ENCODE data around the gene ABCD1.

The ABCD1 gene

DNA sequence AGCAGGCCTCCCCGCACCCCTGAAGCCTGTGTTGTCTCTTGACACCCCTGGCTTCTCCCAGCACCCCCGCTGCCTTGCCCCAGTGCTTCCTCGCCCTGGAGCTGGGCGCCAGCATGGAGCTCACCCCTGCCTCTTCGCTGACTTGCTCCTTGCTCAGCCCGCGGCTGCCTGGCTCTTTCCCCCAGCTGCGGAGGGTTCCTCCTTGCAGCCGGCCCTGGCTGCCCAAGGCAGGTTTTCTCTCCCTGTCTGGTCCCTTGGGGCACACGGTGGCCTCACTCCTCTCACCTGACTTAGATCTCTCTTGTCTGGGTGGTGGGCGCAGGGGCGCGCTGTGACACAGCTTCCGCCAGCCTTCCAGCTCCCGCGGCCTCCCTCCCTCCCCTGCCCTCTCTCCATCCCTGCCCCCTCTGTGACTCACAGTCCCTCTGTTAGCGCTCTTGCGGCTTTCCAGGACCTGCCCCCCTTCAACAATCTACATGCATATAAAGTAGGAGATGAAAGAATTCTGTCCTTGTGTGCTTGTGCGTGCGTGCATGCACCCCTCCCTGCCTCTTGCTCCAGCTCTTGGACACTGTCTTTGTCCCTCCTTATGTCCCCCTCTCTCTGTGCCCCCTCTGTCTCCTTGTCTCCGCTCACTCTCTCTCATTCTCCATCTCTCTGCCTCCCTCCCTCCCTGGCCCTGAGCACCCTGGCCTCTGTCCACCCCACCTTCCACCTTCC, 41.6 kb downstream of the ABCD1 start:
- peak; percentile 66 for DNase-seq (ENCODE audit: low read depth)
- TF ChIP-seq CTCF (conservative IDR thresholded peaks at IDR 0.05; ENCODE audit: control insufficient read depth, insufficient read depth, low read depth, low read length) = no peak
- peak overlapping the region; percentile 43 for H3K4me3 ChIP-seq (ENCODE audit: control insufficient read depth, low read depth, low read length)

DNA sequence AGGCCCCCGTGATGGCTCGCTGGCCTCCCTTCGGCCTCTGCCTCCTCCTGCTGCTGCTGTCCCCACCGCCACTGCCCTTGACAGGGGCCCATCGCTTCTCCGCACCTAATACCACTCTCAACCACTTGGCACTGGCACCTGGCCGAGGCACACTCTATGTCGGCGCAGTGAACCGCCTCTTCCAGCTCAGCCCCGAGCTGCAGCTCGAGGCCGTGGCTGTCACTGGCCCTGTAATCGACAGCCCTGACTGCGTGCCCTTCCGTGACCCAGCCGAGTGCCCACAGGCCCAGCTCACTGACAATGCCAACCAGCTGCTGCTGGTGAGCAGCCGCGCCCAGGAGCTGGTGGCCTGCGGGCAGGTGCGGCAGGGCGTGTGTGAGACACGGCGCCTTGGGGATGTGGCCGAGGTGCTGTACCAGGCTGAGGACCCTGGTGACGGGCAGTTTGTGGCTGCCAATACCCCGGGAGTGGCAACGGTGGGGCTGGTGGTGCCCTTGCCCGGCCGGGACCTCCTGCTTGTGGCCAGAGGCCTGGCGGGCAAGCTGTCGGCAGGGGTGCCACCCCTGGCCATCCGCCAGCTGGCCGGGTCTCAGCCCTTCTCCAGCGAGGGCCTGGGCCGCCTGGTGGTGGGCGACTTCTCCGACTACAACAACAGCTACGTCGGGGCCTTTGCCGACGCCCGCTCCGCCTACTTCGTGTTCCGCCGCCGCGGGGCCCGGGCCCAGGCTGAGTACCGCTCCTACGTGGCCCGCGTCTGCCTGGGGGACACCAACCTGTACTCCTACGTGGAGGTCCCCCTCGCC, 42.4 kb downstream of the ABCD1 start:
- H3K4me3 ChIP-seq (ENCODE audit: control insufficient read depth, low read depth, low read length) = no peak overlapping the region
- TF ChIP-seq CTCF (conservative IDR thresholded peaks at IDR 0.05; ENCODE audit: control insufficient read depth, insufficient read depth, low read depth, low read length) = no peak
- DNase-seq (ENCODE audit: low read depth) = no peak

GRCh38 chrX:153767674-153768055, 43.0 kb downstream of the ABCD1 start:
- no peak overlapping the region for H3K4me3 ChIP-seq (ENCODE audit: control insufficient read depth, low read depth, low read length)
- DNase-seq (ENCODE audit: low read depth) = no peak
- no peak for TF ChIP-seq CTCF (conservative IDR thresholded peaks at IDR 0.05; ENCODE audit: control insufficient read depth, insufficient read depth, low read depth, low read length)

- TF ChIP-seq CTCF (conservative IDR thresholded peaks at IDR 0.05; ENCODE audit: control insufficient read depth, insufficient read depth, low read depth, low read length) = no peak
- no peak overlapping the region for H3K4me3 ChIP-seq (ENCODE audit: control insufficient read depth, low read depth, low read length)
- DNase-seq (ENCODE audit: low read depth) = no peak
Measured at GRCh38 chrX:153768311-153769157, 43.9 kb downstream of the ABCD1 start.

GRCh38 chrX:153769158-153769864, 44.7 kb downstream of the ABCD1 start:
- DNase-seq (ENCODE audit: low read depth) = no peak
- no peak for TF ChIP-seq CTCF (conservative IDR thresholded peaks at IDR 0.05; ENCODE audit: control insufficient read depth, insufficient read depth, low read depth, low read length)
- H3K4me3 ChIP-seq (ENCODE audit: control insufficient read depth, low read depth, low read length) = no peak overlapping the region

Measured in fibroblast of mammary gland (primary cell).